ENCODE data around the gene KIR2DL3. TPM values are rescaled to one million over a fixed set of nuclear protein-coding genes. Genes with fewer than 3 reads are reported as not detected.
"Not testable (repeated sequence)": the region's sequence is repeated elsewhere in the genome, so short reads cannot be mapped to it uniquely, and the experiment has no call there.

The KIR2DL3 gene
- total RNA-seq, 2 donors from 2014 or later = not detected

DNA sequence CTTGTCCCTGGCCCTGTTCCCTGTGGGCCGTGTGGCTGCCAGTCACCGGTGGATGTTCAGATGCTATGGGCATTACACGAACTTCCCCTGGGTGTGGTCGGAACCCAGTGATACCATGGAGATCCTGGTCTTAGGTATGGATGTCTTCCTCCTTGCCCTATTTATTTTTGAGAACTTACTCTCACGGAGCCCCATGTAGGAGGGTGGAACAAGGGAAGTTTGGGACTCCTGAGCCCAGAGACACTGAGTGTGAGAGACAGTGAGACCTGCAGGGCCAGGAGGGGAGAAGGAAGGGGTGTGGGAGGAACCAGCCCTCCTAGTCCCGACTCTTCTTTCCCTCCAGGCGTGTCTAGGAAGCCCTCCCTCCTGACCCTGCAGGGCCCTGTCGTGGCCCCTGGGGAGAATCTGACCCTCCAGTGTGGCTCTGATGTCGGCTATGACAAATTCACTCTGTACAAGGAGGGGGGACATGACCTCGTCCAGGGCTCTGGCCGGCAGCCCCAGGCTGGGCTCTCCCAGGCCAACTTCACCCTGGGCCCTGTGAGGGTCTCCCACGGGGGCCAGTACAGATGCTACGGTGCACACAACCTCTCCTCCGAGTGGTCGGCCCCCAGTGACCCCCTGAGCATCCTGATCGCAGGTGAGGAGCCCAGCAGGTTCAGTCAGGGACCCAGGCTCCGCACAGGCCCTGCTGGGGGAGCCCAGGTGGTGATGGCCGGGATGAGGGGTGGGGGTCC is 28.9 kb upstream of the KIR2DL3 start:
- no peaks in the 10 kb centered on the region for H3K4me1 ChIP-seq (ENCODE audit: control insufficient read depth, insufficient read depth, low read length)
- DNase-seq = no peak
- no peaks in the 10 kb centered on the region for H3K27me3 Mint-ChIP-seq (ENCODE audit: insufficient read depth)

DNA sequence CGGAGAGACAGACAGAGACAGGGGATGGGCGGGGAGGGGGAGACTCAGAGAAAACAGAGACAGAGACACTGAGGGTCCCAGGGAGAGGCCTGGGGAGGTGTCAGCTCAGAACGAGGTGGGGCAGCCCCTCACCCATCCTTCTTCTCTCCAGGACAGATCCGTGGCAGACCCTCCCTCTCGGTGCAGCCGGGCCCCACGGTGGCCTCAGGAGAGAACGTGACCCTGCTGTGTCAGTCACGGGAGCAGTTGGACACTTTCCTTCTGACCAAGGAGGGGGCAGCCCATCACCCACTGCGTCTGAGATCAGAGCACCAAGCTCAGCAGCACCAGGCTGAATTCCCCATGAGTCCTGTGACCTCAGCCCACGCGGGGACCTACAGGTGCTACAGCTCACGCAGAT is 28.4 kb upstream of the KIR2DL3 start:
- not testable (repeated sequence) for H3K36me3 Mint-ChIP-seq (ENCODE audit: low read depth); H3K27me3 ChIP-seq (ENCODE audit: control insufficient read depth, insufficient read depth, low read length, poor library complexity, severe bottlenecking); H3K9ac ChIP-seq (ENCODE audit: extremely low read depth, low read length, poor library complexity, severe bottlenecking); H3K4me1 Mint-ChIP-seq; H3K4me3 ChIP-seq (ENCODE audit: low read length); H3K4me3 Mint-ChIP-seq; H3K27ac ChIP-seq (ENCODE audit: low read depth, low read length); H3K27me3 Mint-ChIP-seq (ENCODE audit: insufficient read depth); DNase-seq; H3K4me1 ChIP-seq (ENCODE audit: control insufficient read depth, insufficient read depth, low read length); H3K27ac Mint-ChIP-seq; H3K36me3 ChIP-seq (ENCODE audit: control insufficient read depth, insufficient read depth, low read length)
- H3K9me3 Mint-ChIP-seq = peaks cover 82% of the 10 kb centered on the region
- H3K9me3 ChIP-seq (ENCODE audit: control insufficient read depth, low read length) = peaks cover 21% of the 10 kb centered on the region
- WGBS, 2 experiments (ENCODE audit: insufficient coverage in 1 of 2, insufficient read length in 1 of 2) = 61 to 64% methylated on average over 3 to 12 of the region's 13 CpGs

More for the DNA sequence above, 28.9 kb upstream of the KIR2DL3 start:
- Histone ChIP-seq H3K9me3 (ENCODE audit: control insufficient read depth, low read length) (peaks cover 22% of the 10 kb centered on the region), H3K9ac (ENCODE audit: extremely low read depth, low read length, poor library complexity, severe bottlenecking) (no peak overlapping the region), H3K4me3 (ENCODE audit: low read length) (no peak overlapping the region), H3K27me3 (ENCODE audit: control insufficient read depth, insufficient read depth, low read length, poor library complexity, severe bottlenecking) (no peaks in the 10 kb centered on the region), H3K27ac (ENCODE audit: low read depth, low read length) (no peak overlapping the region), H3K36me3 (ENCODE audit: control insufficient read depth, insufficient read depth, low read length) (no peaks in the 10 kb centered on the region)
- WGBS, 2 experiments (ENCODE audit: insufficient coverage in 1 of 2, insufficient read length in 1 of 2) = 65 to 72% methylated on average over 6 to 18 of the region's 18 CpGs
- Mint-ChIP-seq H3K4me1 (no peaks in the 10 kb centered on the region), H3K4me3 (no peak overlapping the region), H3K36me3 (ENCODE audit: low read depth) (no peaks in the 10 kb centered on the region), H3K27ac (no peak overlapping the region), H3K9me3 (peaks cover 82% of the 10 kb centered on the region)
- TF ChIP-seq, protein P1, sequence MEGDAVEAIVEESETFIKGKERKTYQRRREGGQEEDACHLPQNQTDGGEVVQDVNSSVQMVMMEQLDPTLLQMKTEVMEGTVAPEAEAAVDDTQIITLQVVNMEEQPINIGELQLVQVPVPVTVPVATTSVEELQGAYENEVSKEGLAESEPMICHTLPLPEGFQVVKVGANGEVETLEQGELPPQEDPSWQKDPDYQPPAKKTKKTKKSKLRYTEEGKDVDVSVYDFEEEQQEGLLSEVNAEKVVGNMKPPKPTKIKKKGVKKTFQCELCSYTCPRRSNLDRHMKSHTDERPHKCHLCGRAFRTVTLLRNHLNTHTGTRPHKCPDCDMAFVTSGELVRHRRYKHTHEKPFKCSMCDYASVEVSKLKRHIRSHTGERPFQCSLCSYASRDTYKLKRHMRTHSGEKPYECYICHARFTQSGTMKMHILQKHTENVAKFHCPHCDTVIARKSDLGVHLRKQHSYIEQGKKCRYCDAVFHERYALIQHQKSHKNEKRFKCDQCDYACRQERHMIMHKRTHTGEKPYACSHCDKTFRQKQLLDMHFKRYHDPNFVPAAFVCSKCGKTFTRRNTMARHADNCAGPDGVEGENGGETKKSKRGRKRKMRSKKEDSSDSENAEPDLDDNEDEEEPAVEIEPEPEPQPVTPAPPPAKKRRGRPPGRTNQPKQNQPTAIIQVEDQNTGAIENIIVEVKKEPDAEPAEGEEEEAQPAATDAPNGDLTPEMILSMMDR (conservative IDR thresholded peaks at IDR 0.05) = no peak

DNA sequence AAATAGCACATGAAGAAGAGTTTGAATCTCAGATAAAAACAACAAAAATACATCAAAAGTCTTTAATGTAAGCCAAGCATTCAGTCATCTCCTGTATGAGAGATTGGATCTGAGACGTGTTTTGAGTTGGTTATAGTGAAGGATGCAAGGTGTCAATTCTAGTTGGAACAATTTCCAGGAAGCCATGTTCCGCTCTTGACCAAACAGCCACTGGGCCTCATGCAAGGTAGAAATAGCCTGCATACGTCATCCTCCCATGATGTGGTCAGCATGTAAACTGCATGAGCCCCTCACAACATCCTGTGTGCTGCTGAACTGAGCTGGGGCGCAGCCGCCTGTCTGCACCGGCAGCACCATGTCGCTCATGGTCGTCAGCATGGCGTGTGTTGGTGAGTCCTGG is 14.2 kb upstream of the KIR2DL3 start, which contains the start of gene KIR3DL3:
TSS of gene KIR3DL3 (plus strand) at position 301 of the 400 bp plus-strand sequence. CDS start at position 356, 55 bp downstream.
- Mint-ChIP-seq H3K4me1 (no peaks in the 10 kb centered on the region), H3K9me3 (peaks cover 95% of the 10 kb centered on the region), H3K36me3 (ENCODE audit: low read depth) (no peaks in the 10 kb centered on the region), H3K27me3 (ENCODE audit: insufficient read depth) (no peaks in the 10 kb centered on the region), H3K27ac (no peak within 1 kb of the TSS), H3K4me3 (no peak within 1 kb of the TSS)
- no peak within 1 kb of the TSS for H3K4me3 ChIP-seq (ENCODE audit: low read length)
- TF ChIP-seq, protein P1 (conservative IDR thresholded peaks at IDR 0.05) = no peak
- H3K27me3 ChIP-seq (ENCODE audit: control insufficient read depth, insufficient read depth, low read length, poor library complexity, severe bottlenecking) = no peaks in the 10 kb centered on the region
- H3K4me1 ChIP-seq (ENCODE audit: control insufficient read depth, insufficient read depth, low read length) = no peaks in the 10 kb centered on the region
- H3K9ac ChIP-seq (ENCODE audit: extremely low read depth, low read length, poor library complexity, severe bottlenecking) = no peak within 1 kb of the TSS
- H3K36me3 ChIP-seq (ENCODE audit: control insufficient read depth, insufficient read depth, low read length) = no peaks in the 10 kb centered on the region
- peaks cover 57% of the 10 kb centered on the region for H3K9me3 ChIP-seq (ENCODE audit: control insufficient read depth, low read length)
- 78 to 83% methylated on average over 8 to 9 of the region's 9 CpGs for WGBS, 2 experiments (ENCODE audit: insufficient coverage in 1 of 2, insufficient read length in 1 of 2)
- H3K27ac ChIP-seq (ENCODE audit: low read depth, low read length) = no peak within 1 kb of the TSS
- DNase-seq = no peak
